HEK293 (cell line): ENCODE results near the gene NID1.

Experiments
- ZNF138 ChIP-seq: fragments of 450-650 bp; formaldehyde crosslinking; IDR thresholded peaks from 2 replicates; pipeline ENCODE4 v1.5.1; 2016; ENCODE audit warnings: missing biosample characterization, missing genetic modification characterization, borderline replicate concordance
- TF ChIP-seq, protein P1 (sequence below): fragments of 450-650 bp; formaldehyde crosslinking; optimal IDR thresholded peaks from 2 replicates; pipeline ENCODE3; 2016; ENCODE audit warnings: missing biosample characterization, mild to moderate bottlenecking, missing genetic modification characterization

DNA sequence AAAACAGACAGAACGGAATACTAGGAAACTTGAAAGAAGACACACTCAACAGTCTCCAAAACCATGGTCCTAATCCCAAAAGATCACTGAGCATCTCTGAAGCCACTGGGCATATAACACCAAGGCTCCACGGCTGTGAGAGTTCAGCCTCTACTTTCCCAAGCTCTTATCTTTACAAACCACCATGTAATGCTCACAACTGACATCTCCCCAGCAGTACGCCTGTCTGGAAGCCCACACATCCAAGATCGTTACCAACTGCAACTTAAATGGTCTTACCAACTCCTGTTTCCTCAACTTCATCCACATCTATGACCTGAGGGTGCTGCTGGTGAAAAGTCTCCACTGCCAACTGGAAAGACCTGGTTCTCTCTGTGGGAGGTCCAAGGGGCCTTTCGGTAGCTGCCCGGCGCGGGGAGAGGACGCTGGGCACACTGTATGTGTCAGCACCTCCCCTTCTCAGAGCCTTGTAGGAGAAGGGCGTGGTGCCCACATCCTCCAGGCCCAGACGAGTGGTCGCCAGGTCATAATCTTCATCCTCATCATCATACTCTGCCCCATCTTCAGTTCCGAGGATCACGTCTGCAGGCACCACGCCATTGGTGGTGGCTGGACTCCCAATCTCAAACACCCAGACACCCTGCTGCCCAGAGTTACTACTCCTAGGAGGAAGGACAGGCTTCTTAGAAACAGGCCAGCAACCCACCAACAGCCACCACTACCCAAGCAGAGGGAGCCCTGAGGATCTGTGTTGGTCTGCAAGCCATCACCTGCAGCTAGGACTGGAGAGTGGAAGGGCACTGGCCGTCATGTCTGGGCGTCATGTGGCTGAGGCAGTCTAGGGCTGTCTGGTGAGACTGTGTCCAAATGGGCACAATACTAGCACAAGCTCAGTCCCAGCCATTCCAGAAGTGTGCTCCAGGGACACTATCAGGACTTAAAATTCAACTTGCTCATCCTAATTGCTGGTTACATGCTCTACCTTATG lies 23.0 kb downstream of the NID1 start:
- no peak for TF ChIP-seq ZNF138 (tag by site-specific recombination)
- TF ChIP-seq, protein P1, sequence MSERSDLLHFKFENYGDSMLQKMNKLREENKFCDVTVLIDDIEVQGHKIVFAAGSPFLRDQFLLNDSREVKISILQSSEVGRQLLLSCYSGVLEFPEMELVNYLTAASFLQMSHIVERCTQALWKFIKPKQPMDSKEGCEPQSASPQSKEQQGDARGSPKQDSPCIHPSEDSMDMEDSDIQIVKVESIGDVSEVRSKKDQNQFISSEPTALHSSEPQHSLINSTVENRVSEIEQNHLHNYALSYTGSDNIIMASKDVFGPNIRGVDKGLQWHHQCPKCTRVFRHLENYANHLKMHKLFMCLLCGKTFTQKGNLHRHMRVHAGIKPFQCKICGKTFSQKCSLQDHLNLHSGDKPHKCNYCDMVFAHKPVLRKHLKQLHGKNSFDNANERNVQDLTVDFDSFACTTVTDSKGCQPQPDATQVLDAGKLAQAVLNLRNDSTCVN: no peak
